Measurements from ENCODE around the gene NBPF3.

Gene NBPF3

GRCh38 chr1:21491488-21492355, 51.8 kb downstream of the NBPF3 start:
- TF ChIP-seq CTCF (IDR thresholded peaks at IDR 0.05; ENCODE audit: insufficient read depth, low read depth, low read length, missing control alignments), result no peak
- H3K4me3 ChIP-seq (ENCODE audit: low read depth, low read length), result no peak overlapping the region
- DNase-seq (ENCODE audit: low read depth), result no peak

- no peak overlapping the region for H3K4me3 ChIP-seq (ENCODE audit: low read depth, low read length)
- TF ChIP-seq CTCF (IDR thresholded peaks at IDR 0.05; ENCODE audit: insufficient read depth, low read depth, low read length, missing control alignments), result no peak
These were observed 52.4 kb downstream of the NBPF3 start for GRCh38 chr1:21492356-21492625.

GRCh38 chr1:21494196-21494595, 54.3 kb downstream of the NBPF3 start:
- no peak overlapping the region for H3K4me3 ChIP-seq (ENCODE audit: low read depth, low read length)
- DNase-seq (ENCODE audit: low read depth), result no peak
- no peak for TF ChIP-seq CTCF (IDR thresholded peaks at IDR 0.05; ENCODE audit: insufficient read depth, low read depth, low read length, missing control alignments)

More at GRCh38 chr1:21492356-21492625, 52.4 kb downstream of the NBPF3 start:
- no peak for DNase-seq (ENCODE audit: low read depth)

DNA sequence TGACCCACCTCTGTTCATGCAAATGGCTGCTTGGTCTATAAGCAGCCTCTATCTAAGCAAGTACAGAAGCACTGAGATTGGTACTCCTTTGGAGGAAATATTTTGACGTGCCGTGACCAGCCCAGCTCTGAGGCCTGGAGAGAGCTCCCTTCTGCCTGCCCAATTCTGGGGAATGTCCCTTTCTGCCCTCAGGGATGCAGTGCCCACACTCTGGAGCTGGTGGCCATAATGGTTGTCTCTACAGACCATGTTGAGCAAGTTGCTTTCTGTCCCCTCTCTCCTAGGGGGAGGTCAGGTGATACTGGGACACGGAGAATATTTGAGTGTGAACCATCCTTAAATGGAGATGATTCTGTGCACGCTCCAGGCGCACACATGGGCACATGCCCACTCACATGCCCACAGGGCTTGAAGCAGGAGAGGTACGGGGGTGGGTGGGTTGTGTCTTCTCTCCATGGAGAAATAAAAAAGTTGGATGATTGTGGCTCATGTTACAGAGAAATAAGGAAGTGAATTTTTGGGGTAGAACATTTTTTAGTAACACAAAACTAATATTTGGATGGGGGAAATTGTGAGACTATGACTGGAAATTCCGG, 55.4 kb downstream of the NBPF3 start:
- TF ChIP-seq CTCF (IDR thresholded peaks at IDR 0.05; ENCODE audit: insufficient read depth, low read depth, low read length, missing control alignments), result no peak
- no peak for DNase-seq (ENCODE audit: low read depth)
- no peak overlapping the region for H3K4me3 ChIP-seq (ENCODE audit: low read depth, low read length)

DNA sequence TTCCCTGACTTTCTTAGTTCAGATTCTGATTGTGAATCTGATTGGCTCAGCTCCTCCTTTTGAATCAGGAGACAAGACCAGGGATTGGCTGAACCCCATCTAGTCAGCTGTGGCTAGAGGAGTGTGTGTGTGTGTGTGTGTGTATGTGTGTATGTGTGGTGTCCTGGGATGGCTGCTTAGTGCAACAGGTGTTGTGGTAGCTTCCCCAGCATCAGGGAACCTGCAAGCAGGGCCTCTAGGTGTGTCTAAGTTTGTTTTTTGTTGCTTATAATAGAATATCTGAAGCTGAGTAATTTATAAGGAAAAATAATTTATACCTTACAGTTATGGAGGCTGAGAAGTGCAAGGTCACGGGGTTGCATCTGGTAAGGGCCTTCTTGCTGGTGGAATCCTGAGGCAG, 56.1 kb downstream of the NBPF3 start:
- DNase-seq (ENCODE audit: low read depth), result no peak
- H3K4me3 ChIP-seq (ENCODE audit: low read depth, low read length), result no peak overlapping the region
- TF ChIP-seq CTCF (IDR thresholded peaks at IDR 0.05; ENCODE audit: insufficient read depth, low read depth, low read length, missing control alignments), result no peak

DNA sequence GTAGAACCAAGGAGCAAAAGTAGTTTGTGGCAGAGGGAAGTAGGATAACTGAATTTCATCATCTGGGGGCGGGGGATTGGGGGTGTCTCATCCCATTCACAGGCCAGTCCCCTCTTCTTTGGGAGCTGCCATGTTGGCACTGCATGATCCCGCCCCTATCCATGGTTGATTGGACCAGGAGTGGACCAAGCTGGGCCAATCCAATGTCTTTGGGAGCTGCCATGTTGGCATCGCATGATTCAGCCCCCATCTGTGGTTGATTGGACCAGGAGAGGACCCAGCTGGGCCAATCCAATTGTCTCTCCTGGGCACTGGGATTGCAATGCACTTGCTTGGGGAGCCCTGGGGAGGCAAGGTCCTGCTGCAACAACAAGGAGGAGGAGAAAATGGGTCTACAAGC, 56.9 kb downstream of the NBPF3 start:
- no peak for TF ChIP-seq CTCF (IDR thresholded peaks at IDR 0.05; ENCODE audit: insufficient read depth, low read depth, low read length, missing control alignments)
- H3K4me3 ChIP-seq (ENCODE audit: low read depth, low read length), result no peak overlapping the region
- DNase-seq (ENCODE audit: low read depth), result no peak
